ENCODE measurements around the gene CPSF4L.

CPSF4L gene

GRCh38 chr17:73289549-73290254 is 28.0 kb upstream of the CPSF4L start:
- DNase-seq (ENCODE audit: low read depth): no peak

GRCh38 chr17:73288534-73289302 is 27.0 kb upstream of the CPSF4L start:
- no peak for DNase-seq (ENCODE audit: low read depth)

- DNase-seq (ENCODE audit: low read depth): no peak
Measured at GRCh38 chr17:73286863-73287296, 25.2 kb upstream of the CPSF4L start.

GRCh38 chr17:73285916-73286862 is 24.5 kb upstream of the CPSF4L start:
- no peak for DNase-seq (ENCODE audit: low read depth)

GRCh38 chr17:73285603-73285908 is 23.9 kb upstream of the CPSF4L start:
- DNase-seq (ENCODE audit: low read depth): no peak

GRCh38 chr17:73284906-73285602 is 23.4 kb upstream of the CPSF4L start:
- no peak for DNase-seq (ENCODE audit: low read depth)

GRCh38 chr17:73284354-73284753 is 22.7 kb upstream of the CPSF4L start:
- DNase-seq (ENCODE audit: low read depth): no peak

GRCh38 chr17:73283841-73284282 is 22.2 kb upstream of the CPSF4L start:
- DNase-seq (ENCODE audit: low read depth): no peak

GRCh38 chr17:73283250-73283649 is 21.6 kb upstream of the CPSF4L start:
- no peak for DNase-seq (ENCODE audit: low read depth)

- no peak for DNase-seq (ENCODE audit: low read depth)
Measured at GRCh38 chr17:73282629-73283028, 20.9 kb upstream of the CPSF4L start.

- no peak for DNase-seq (ENCODE audit: low read depth)
Measured at GRCh38 chr17:73281928-73282327, 20.2 kb upstream of the CPSF4L start.

GRCh38 chr17:73280191-73280590 is 18.5 kb upstream of the CPSF4L start:
- DNase-seq (ENCODE audit: low read depth): no peak

- no peak for DNase-seq (ENCODE audit: low read depth)
Measured at GRCh38 chr17:73279704-73280103, 18.0 kb upstream of the CPSF4L start.

- DNase-seq (ENCODE audit: low read depth): no peak
Measured at GRCh38 chr17:73278465-73279453, 17.1 kb upstream of the CPSF4L start.

GRCh38 chr17:73278049-73278464 is 16.4 kb upstream of the CPSF4L start:
- no peak for DNase-seq (ENCODE audit: low read depth)

GRCh38 chr17:73274490-73274889 is 12.8 kb upstream of the CPSF4L start:
- no peak for DNase-seq (ENCODE audit: low read depth)

- DNase-seq (ENCODE audit: low read depth): no peak
Measured at GRCh38 chr17:73272906-73273218, 11.2 kb upstream of the CPSF4L start.

GRCh38 chr17:73271072-73271471 is 9.4 kb upstream of the CPSF4L start:
- no peak for DNase-seq (ENCODE audit: low read depth)

- DNase-seq (ENCODE audit: low read depth): no peak
Measured at GRCh38 chr17:73269791-73270190, 8.1 kb upstream of the CPSF4L start.

GRCh38 chr17:73269329-73269615 is 7.6 kb upstream of the CPSF4L start:
- DNase-seq (ENCODE audit: low read depth): no peak

Data from stimulated activated CD8-positive, alpha-beta memory T cell treated with anti-CD3 and anti-CD28 coated beads, Interleukin-12 subunit alpha, Interleukin-12 subunit beta, amount 100 ng/mL, for 1 hour (primary cell).